HCT116 (cell line): ENCODE data around the gene GRK5. TPM values are rescaled to one million over a fixed set of nuclear protein-coding genes. Genes with fewer than 3 reads are reported as not detected.

ENCODE experiments used
- ATAC-seq: fragments of 200-7000 bp; cut with Tn5 transposase; 2 replicates; pipeline ENCODE4 v1.9.1; 2020; ENCODE audit warnings: mild to moderate bottlenecking, moderate library complexity
- BruUV-seq: library from RNA; stranded (reverse); fragments of 400-500 nt; replicated peaks from 2 replicates; lab custom pipeline; 2021; lab: Mats Ljungman, UMichigan
- CTCF ChIA-PET: fragments of 300-600 bp; sonication (Branson Sonifier 250); formaldehyde crosslinking; loops from one replicate; lab custom pipeline; 2021; ENCODE audit warnings: antibody characterized with exemption; lab: Charles Lee
- POLR2A ChIA-PET: fragments of 300-600, 350-600 bp; sonication (Branson Sonifier 250); formaldehyde crosslinking; loops from one replicate; lab custom pipeline; 2021; ENCODE audit warnings: antibody characterized with exemption; lab: Charles Lee
- RAD21 ChIA-PET, 2 experiments: fragments of 300-600 bp; sonication (Branson Sonifier 250); formaldehyde crosslinking; loops; one replicate each; lab custom pipeline; 2023; ENCODE audit warnings: low total read pairs in 2 of 2; ENCODE audit not compliant: uncharacterized antibody in 2 of 2, unreplicated experiment in 2 of 2, low non-redundant PET in 1 of 2; lab: Charles Lee
- DNase-seq: peaks from one replicate; pipeline ENCODE4 v3.0.0-alpha.2; 2010; ENCODE audit warnings: low read depth, low spot score
- H2AFZ ChIP-seq: fragments of 200-600 bp; shearing (Covaris generic), sonication (generic); 2 replicates; pipeline ENCODE4 v1.6.1; 2017; ENCODE audit warnings: low read depth, mixed run types, mixed read lengths, antibody characterized with exemption, low read length; ENCODE audit not compliant: poor library complexity, severe bottlenecking
- H3K27ac ChIP-seq: 2 replicates; pipeline ENCODE4 v1.5.1; 2012; ENCODE audit warnings: low read depth, low read length
- H3K27me3 ChIP-seq: fragments of 200-600 bp; sonication (generic); 2 replicates; pipeline ENCODE4 v1.6.1; 2016; ENCODE audit warnings: mixed run types, low read length, mixed read lengths; ENCODE audit not compliant: insufficient read depth
- H3K36me3 ChIP-seq, 2 experiments: fragments of 200-500 bp in 1 of 2; fragments of 200-600 bp in 1 of 2; sonication (Bioruptor generic) in 1 of 2; sonication (generic) in 1 of 2; 2 replicates each; pipeline versions ENCODE4 v1.5.1 to v1.6.1; 2014 to 2016; ENCODE audit warnings: low read length in 2 of 2, inconsistent platforms in 1 of 2, mixed read lengths in 1 of 2, mixed run types in 1 of 2; ENCODE audit not compliant: insufficient read depth in 2 of 2, control insufficient read depth in 1 of 2
- H3K4me1 ChIP-seq, 2 experiments: fragments of 200-600 bp in 1 of 2; sonication (generic) in 1 of 2; 2 replicates each; pipeline versions ENCODE4 v1.5.1 to v1.6.1; 2012 to 2017; ENCODE audit warnings: low read length in 2 of 2, inconsistent platforms in 1 of 2, mild to moderate bottlenecking in 1 of 2, mixed read lengths in 1 of 2, mixed run types in 1 of 2, moderate library complexity in 1 of 2; ENCODE audit not compliant: insufficient read depth in 2 of 2, control insufficient read depth in 1 of 2
- H3K4me2 ChIP-seq: fragments of 200-600 bp; sonication (generic); 2 replicates; pipeline ENCODE4 v1.6.1; 2017; ENCODE audit warnings: mixed run types, low read length, mixed read lengths
- H3K4me3 ChIP-seq, 2 experiments: fragments of 200-600 bp in 1 of 2; sonication (generic) in 1 of 2; replicated peaks in 1 of 2; 2 replicates each; pipeline ENCODE4 v1.5.1; 2011 to 2016; ENCODE audit warnings: low read length in 2 of 2, control low read depth in 1 of 2, low read depth in 1 of 2, mild to moderate bottlenecking in 1 of 2, mixed read lengths in 1 of 2, mixed run types in 1 of 2
- H3K79me2 ChIP-seq: fragments of 200-600 bp; sonication (generic); 2 replicates; pipeline ENCODE4 v1.6.1; 2017; ENCODE audit warnings: mild to moderate bottlenecking, mixed run types, low read length, moderate library complexity, mixed read lengths; ENCODE audit not compliant: insufficient read depth
- H3K9ac ChIP-seq: fragments of 200-600 bp; sonication (generic); 2 replicates; pipeline ENCODE4 v1.6.1; 2016; ENCODE audit warnings: low read length, mixed read lengths
- H3K9me2 ChIP-seq: fragments of 200-600 bp; sonication (generic), shearing (Covaris generic); 2 replicates; pipeline ENCODE4 v1.6.1; 2017; ENCODE audit warnings: mixed run types, mild to moderate bottlenecking, moderate library complexity; ENCODE audit not compliant: insufficient read depth
- H3K9me3 ChIP-seq, 2 experiments: fragments of 200-500 bp in 1 of 2; fragments of 200-600 bp in 1 of 2; sonication (Bioruptor generic) in 1 of 2; sonication (generic) in 1 of 2; 2 replicates each; pipeline ENCODE4 v1.6.1; 2014 to 2017; ENCODE audit warnings: low read length in 2 of 2, mixed read lengths in 2 of 2, inconsistent platforms in 1 of 2, low read depth in 1 of 2, mild to moderate bottlenecking in 1 of 2, mixed run types in 1 of 2, moderate library complexity in 1 of 2; ENCODE audit not compliant: control insufficient read depth in 1 of 2, insufficient read depth in 1 of 2
- H4K20me1 ChIP-seq: fragments of 200-600 bp; sonication (generic), shearing (Covaris generic); 2 replicates; pipeline ENCODE4 v1.6.1; 2017; ENCODE audit warnings: mixed run types, mild to moderate bottlenecking, moderate library complexity; ENCODE audit not compliant: insufficient read depth
- CBX3 ChIP-seq: IDR thresholded peaks from 2 replicates; pipeline ENCODE4 v1.6.1; 2012; ENCODE audit warnings: low read depth
- CTCF ChIP-seq, 3 experiments: fragments of 200-600 bp in 1 of 3; sonication (generic) in 1 of 3; IDR thresholded peaks in 2 of 3; conservative IDR thresholded peaks in 1 of 3; 2 replicates each; pipeline ENCODE4 v1.5.1; 2012 to 2017; ENCODE audit warnings: low read depth in 2 of 3, low read length in 2 of 3, antibody characterized with exemption in 1 of 3, borderline replicate concordance in 1 of 3, control low read depth in 1 of 3, mild to moderate bottlenecking in 1 of 3, mixed read lengths in 1 of 3, mixed run types in 1 of 3, moderate library complexity in 1 of 3; ENCODE audit not compliant: insufficient read depth in 1 of 3
- FOSL1 ChIP-seq: IDR thresholded peaks from 2 replicates; pipeline ENCODE4 v1.6.1; 2012; ENCODE audit warnings: low read depth
- JUND ChIP-seq: IDR thresholded peaks from 2 replicates; pipeline ENCODE4 v1.6.1; 2012
- POLR2A ChIP-seq: IDR thresholded peaks from 2 replicates; pipeline ENCODE4 v1.7.0; 2011; ENCODE audit warnings: borderline replicate concordance; ENCODE audit not compliant: insufficient read depth, insufficient read length; ENCODE audit errors: extremely low read depth
- POLR2AphosphoS5 ChIP-seq: IDR thresholded peaks from 2 replicates; pipeline ENCODE4 v1.6.1; 2011; ENCODE audit warnings: mild to moderate bottlenecking, low read depth, low read length, moderate library complexity
- RAD21 ChIP-seq: IDR thresholded peaks from 2 replicates; pipeline ENCODE4 v1.6.1; 2012; ENCODE audit warnings: low read depth, mild to moderate bottlenecking
- REST ChIP-seq: IDR thresholded peaks from 2 replicates; pipeline ENCODE4 v1.6.1; 2012; ENCODE audit warnings: low read depth
- SIN3A ChIP-seq: IDR thresholded peaks from 2 replicates; pipeline ENCODE4 v1.6.1; 2012; ENCODE audit warnings: low read depth
- SP1 ChIP-seq: IDR thresholded peaks from 2 replicates; pipeline ENCODE4 v1.6.1; 2012; ENCODE audit warnings: low read depth
- intact Hi-C: fragments of 100-400 bp; cut with micrococcal nuclease; formaldehyde crosslinking; loops from 2 replicates; pipeline ENCODE4 v1.10.0; 2022
- total RNA-seq: library from RNA; stranded (reverse); gene quantifications from one replicate; pipeline ENCODE4 v1.2.1, GENCODE V29; 2021; ENCODE audit not compliant: unreplicated experiment

GRK5 gene
- total RNA-seq, 1 experiment from 2014 or later, result 7.3 TPM

GRCh38 chr10:119481781-119482426, 274.5 kb downstream of the GRK5 start:
- Histone ChIP-seq H3K9me3 (no peaks in the 10 kb centered on the region), H3K36me3 (no peaks in the 10 kb centered on the region), H3K27me3 (peaks cover 15% of the 10 kb centered on the region; the same call in 1 of the 2 replicates), H4K20me1 (no peaks in the 10 kb centered on the region), H3K4me1 (peaks cover 0 to 2% of the 10 kb centered on the region in 2 experiments; a peak in 2 of 4 replicates), H3K4me3 (no peak overlapping the region)
- POLR2A ChIA-PET, result no interaction called here
- no peak for DNase-seq
- no peak for ATAC-seq
- no TSS peak for BruUV-seq
- TF ChIP-seq RAD21, result no peak
- TF ChIP-seq POLR2A, result no peak
- TF ChIP-seq JUND, result no peak
- TF ChIP-seq SP1, result no peak
- no peak for TF ChIP-seq CTCF (IDR thresholded peaks at IDR 0.05 in 2 of 3, conservative IDR thresholded peaks at IDR 0.05 in 1 of 3; ENCODE audit: borderline replicate concordance in 1 of 3, insufficient read depth in 1 of 3, low read depth in 2 of 3, low read length in 2 of 3)
- TF ChIP-seq POLR2AphosphoS5, result no peak
- TF ChIP-seq REST, result no peak
- no peak for TF ChIP-seq CBX3
- no peak for TF ChIP-seq SIN3A
- TF ChIP-seq FOSL1, result no peak
- TF ChIP-seq, all 23 proteins: peak for 0
- Histone ChIP-seq H3K27ac (no peak overlapping the region), H3K9me2 (no peaks in the 10 kb centered on the region), H2AFZ (no peak overlapping the region), H3K79me2 (no peaks in the 10 kb centered on the region), H3K4me2 (no peak overlapping the region), H3K9ac (no peak overlapping the region)
- intact Hi-C loops, result no loop called here
- RAD21 ChIA-PET, result no interaction called here
- CTCF ChIA-PET, result interaction anchor here (1.1 to 2.5 kb wide), 2 partner anchors 8 to 273 kb away, joined by 3 to 12 read pairs; no protein-coding TSS in a partner anchor
